ELR (cell line): ENCODE data around the gene APOC4.

Experiments used
- DNase-seq: peaks from one replicate; pipeline ENCODE4 v3.0.0-alpha.2; 2015; ENCODE audit warnings: low read depth

APOC4 gene

GRCh38 chr19:44993926-44994537 lies 52.0 kb downstream of the APOC4 start:
- DNase-seq = no peak
